ENCODE data around the gene TRIM7.
"Not testable (repeated sequence)": the region's sequence is repeated elsewhere in the genome, so short reads cannot be mapped to it uniquely, and the experiment has no call there.

Gene TRIM7

DNA sequence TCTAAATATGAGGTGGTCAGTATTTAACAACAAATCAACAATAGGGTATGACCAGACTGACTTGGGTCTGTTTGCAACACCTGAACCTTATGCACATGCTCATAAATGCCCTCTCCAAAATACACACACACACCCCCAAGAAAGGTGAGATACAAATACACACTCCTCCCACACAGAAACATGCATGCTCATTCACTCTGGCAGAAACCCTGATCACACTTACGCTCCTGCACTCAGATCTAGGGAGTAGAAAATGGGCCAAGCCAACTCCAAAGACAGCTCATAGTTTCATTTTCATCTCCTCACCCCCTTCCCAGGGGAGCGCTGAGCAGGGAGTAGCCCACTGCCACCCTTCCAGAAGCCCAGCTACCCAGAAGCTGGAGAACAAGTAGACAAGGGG is 11.3 kb downstream of the TRIM7 start:
- no peak for DNase-seq (ENCODE audit: low read depth in 2 of 3, low spot score in 1 of 3)

DNA sequence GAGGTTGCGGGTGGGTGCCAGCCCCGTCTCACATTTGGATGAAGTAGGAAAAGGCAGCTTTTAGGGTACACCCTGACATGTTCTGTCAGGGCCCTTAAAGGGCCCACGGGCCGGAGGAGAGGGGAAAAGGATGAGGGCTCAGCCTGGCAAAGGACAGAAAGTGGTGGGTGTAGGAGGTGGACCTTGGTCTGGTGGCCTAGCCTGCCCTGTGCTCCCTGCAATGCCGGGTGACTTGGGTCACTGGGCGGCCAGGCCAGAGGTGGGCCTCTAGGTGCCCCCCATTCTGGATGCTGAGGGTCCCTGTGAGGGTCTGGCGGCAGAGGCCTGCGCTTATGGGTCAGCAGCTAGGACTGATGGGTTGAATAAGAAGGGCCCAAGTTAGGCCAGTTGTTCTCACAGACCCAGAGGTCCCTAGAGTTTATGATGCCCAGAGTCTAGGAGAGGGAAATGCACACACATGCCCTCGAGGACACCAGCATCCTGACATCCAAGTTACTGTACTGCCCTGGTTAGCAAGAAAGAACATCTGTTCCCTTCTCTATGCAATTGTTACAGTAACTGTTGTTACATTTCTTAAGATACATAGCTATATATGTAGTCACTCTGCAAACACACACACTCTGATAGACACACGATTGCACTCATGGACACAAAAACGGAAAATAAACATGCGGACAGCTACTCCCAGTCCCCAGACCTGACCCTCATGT is 12.5 kb downstream of the TRIM7 start:
- DNase-seq (ENCODE audit: low read depth in 2 of 3, low spot score in 1 of 3) = no peak

DNA sequence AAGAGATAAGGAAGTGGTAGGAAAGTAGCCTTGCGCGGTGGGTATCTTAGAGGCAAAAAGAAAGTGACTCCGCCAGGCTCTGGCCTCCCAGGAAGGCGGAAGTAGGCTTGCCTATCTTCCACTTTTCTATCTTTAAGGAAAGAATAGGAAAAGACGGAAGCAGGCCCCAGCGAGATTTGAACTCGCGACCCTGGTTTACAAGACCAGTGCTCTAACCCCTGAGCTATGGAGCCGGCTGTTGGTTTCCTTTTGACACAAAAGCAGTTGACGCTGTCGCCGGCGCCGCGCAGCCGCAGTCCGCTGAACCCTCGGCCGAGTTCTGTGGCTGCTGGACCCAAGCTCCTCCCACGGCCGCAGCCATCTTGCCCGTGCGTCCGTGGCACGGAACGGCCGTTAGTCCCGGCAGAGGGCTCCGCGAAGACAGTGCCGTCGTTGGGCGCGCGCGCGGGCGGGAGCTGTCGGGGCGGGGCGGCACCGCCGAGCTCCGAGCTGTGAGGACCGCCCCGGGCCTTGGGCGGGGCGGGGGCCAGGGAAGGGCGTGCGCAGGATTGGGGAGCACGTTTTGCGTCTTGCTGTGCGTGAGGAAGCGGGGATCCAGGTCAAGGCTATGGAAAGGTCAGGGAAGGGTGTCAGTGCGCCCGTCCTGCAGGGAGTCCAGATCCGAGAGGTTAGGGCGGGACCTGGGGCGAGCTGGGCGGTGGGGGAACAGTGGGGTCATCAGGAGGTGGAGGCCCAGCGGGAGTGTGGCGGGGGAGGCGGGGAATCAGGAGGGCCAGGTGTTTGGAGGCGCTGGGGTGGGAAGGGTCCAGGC is 13.3 kb downstream of the TRIM7 start:
- peak; percentile 91 to 97 (median 95) for DNase-seq (ENCODE audit: low read depth in 2 of 3, low spot score in 1 of 3)

DNA sequence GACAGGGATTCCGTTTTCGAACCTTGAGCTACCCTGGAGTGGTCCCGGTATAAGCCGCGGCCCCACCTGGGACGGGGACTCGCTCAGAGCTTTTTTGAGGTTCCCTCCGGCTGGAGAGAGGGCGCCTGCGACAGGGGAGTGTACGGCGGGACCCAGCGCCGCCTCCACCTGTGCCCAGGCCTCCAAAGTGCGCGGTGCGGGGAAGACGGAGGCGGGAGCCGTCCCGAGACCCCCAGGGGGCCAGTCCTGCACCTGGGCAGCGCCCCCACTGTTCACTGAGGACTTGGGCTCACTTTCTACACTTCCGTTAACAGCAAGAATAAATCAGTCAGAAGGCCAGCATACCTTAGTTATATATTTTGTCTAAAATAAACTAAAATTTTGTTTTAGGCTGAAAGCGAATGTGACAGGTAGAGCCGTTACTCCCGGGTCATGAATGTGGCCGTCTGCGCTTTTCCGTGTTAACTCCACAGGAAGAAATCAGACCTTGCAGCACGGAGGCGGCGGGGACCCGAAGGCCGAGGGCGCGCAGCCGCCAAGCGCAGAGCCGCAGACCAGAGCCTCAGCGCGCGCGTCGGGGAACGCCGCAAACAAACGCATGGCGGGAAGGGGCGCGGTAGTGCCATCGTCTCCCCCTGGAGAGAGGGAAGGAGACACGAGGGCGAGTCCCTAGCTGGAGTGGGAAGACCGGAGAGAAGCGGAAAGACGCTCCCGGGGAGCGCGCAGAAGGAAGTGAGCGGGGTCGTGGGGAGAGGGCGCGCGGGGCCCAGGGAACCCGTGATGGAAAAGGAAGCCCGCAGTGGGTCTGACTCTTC is 14.1 kb downstream of the TRIM7 start:
- peak in 1 of 3 donors; percentile 48 for DNase-seq (ENCODE audit: low read depth in 2 of 3, low spot score in 1 of 3)

DNA sequence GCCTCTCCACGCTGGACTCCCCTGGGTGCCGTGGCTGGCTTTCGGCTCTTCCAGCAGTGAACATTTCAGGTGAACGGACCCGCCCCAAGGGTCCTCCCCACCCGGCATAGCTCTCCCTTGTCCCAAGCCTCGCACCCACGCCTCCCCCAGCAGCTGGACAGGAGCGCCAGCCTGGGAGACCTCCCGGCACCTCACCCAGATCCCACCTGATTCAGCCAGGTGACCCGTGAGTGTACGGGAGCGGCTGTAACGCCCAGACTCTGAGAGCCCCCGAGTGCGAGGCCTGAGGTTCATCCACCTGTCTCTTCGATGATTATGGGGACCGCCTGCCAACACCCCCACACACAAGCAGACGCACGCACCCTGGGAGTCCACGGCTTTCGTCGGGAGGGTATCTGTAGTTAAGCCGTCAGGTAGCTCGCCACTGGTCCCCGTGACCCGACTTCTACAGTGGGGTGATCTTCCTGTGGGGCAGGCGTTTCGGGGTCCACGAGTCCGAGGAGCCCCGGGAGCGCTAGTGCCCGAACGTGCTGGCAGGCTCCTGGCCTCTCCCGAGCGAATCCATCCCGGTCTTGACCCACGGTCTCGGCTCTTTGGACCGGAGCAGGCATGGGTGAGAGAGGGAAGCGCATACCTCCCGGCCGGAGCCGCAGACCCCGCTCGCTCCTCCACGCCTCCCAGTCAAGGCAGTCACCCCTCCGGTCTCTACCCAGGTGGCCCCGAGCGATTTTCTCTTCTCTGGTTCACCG is 14.9 kb downstream of the TRIM7 start:
- no peak for DNase-seq (ENCODE audit: low read depth in 2 of 3, low spot score in 1 of 3)

DNA sequence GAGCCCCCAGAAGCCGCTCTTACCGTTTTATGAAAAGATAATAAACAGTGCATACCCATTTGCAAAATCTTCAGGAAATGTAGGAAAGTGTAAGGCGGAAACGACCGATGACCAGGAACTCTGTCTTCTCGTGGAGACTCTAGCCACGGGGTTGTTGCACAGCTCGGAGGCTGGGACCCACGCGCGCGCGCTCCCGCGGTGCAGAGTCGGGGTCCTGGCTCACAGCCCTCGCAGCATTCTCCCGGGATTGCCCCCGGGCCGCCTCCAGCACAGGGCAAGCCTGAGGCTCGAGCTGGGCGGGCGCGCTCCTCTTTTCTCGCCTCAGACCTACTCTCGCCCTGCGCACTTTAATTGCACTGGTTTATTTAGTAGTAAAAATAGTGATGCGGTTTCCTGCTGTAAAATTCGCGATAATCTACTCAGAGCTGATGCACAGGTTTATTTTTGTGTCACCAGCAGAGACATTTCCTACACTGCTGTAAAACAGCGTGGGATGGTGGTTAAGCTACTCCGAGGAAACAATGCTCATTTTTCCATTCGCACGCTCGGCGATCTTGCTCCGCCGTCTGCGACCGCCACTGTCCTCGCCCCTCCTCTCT is 15.5 kb downstream of the TRIM7 start:
- peak in 1 of 3 donors; percentile 56 for DNase-seq (ENCODE audit: low read depth in 2 of 3, low spot score in 1 of 3)

DNA sequence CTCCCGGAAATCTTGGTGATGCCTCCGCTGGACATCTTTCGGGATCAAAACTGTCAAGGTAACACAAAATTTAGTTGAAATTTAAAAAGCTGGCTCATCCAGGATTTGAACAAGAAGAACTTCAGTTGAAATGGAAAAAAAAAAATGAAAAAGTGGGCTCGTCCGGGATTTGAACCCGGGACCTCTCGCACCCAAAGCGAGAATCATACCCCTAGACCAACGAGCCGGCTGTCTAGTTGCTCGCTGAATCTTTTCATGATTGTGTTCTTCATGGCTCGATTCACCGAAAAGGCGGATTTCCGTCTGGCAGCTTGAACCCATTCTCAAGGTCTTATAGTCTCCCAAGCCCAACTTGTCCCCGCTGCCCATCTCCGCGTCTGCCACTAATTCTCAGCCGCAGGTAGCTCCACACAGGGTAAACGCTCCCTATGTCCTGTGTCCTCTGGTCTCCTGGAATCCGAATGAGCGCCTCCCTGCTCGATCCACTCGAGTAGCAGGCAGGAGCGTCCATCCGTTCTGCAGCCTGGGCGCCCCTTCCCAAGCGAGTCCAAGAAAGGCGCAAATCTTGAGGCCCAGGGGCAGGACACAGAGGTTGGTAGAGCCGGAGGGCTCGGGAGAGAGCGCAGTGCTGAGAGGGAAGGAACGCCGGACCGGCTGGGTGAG is 16.2 kb downstream of the TRIM7 start:
- peak; percentile 67 to 91 (median 84) for DNase-seq (ENCODE audit: low read depth in 2 of 3, low spot score in 1 of 3)

DNA sequence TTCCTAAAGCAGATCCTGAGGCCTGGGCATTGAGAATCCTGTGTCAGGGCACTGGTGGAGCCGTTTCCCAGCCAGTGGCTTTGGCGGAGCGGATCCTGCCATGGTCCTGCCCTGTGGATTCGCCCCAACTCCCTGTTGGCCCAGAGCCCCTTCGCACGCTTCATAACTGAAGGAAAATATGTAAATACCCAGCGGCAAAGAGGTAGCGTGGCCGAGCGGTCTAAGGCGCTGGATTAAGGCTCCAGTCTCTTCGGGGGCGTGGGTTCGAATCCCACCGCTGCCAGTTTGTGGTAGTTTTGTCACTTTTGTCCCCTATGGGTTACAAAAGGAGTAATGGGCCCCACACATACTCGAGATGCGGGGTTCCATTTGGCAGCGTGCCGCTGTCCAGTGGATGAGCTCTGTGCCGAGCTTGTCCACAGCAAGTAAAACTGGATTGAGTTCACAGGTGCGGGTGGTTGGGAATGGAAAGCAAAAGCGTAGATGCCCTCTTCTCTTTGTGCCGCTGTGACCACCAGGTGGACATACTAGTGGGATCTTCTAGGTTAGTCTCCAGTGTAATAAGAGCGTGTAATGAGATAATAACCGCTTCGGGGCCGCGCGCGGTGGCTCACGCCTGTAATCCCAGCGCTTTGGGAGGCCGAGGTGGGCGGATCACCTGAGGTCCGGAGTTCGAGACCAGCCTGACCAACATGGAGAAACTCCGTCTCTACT is 17.3 kb downstream of the TRIM7 start:
- peak in 2 of 3 donors; percentile 64 to 78 for DNase-seq (ENCODE audit: low read depth in 2 of 3, low spot score in 1 of 3)

DNA sequence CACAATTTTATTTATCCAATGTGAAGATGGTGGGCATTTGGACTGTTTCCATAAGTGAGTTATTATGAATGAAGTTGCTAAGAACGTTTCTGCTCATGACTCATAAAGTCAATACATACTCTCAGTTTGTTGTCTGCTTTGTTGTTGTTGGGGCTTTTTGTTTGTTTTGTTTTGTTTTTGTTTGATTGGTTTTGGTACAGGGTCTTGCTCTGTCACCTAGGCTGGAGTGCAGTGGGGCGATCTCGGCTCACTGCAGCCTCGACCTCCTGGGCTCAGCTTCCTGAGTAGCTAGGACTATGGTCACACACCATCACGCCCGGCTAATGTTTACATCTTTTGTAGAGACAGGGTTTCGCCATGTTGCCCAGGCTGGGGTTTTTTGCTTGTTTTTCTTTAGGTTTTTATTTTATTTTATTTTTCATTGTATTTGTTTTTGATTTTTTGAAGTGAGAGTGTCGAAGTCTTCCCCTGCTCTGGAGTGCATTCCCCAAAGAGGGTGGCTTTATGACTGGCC is 18.0 kb downstream of the TRIM7 start:
- no peak for DNase-seq (ENCODE audit: low read depth in 2 of 3, low spot score in 1 of 3)

DNA sequence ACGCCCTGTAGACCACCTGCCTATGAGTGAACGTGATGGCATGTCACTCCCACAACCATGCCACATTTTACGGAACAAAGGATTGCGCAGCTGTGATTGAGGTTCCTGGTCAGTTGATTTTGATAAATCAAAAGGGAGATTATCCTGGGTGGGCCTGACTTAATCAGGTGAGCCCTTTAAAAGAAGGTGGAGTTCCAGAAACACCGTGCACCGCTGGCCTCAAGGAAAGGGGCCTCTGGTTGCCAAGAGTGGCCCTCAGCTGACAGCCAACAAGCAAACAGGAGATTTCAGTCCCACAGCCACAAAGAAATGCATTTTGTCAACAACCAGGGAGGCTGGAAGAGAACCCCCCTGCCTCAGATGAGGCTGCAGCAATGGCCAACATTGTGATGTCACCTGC is 19.0 kb downstream of the TRIM7 start:
- DNase-seq (ENCODE audit: low read depth in 2 of 3, low spot score in 1 of 3) = no peak

DNA sequence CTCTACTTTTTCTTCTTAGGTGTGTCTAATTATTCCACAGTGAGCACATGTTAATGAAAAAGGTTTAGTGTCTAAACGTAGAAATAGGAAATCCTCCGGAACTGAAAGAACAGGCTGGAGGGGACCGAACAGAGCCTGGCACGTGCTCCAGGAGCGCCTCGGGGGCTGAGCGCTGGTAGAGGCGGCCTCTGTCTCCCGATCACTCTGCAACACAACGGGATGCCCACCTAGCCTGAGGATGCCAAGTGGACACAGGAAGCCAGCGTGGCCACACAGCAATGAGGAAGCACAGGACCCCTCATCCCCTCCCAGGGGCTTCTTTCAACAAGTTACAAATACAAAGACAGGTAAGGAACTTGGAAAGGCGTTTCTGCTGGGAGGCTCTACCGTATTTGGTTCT is 19.4 kb downstream of the TRIM7 start:
- no peak for DNase-seq (ENCODE audit: low read depth in 2 of 3, low spot score in 1 of 3)

DNA sequence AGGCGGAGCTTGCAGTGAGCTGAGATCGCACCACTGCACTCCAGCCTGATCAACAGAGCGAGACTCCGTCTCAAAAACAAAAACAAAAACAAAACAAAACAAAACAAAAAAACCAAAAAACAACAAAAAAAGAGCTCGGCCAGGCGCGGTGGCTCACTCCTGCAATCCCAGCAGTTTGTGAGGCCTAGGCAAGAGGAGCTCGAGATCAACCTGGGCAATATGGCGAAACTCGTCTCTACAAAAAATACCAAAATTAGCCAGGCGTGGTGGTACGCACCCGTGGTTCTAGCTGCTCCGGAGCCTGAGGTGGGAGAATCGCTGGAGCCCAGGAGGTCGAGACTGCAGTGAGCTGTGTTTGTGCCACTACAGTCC is 20.2 kb downstream of the TRIM7 start:
- no peak for DNase-seq (ENCODE audit: low read depth in 2 of 3, low spot score in 1 of 3)

DNA sequence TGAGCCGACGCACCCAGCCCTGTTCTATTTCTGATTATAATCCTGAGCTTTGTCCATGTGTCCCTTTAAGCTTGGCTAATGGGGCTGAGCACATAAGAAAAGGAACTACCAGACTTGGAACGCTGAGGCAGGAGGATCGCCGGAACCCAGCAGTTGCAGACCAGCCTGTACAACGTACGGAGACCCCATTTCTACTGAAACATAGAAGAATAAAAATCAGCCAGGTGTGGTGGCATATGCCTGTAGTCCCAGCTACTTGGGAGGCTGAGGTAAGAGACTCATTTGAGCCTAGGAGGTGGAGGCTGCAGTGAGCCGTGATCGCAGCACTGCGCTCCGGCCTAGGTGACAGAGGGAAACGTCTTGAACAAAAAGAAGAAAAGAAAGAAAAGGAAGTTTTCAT is 22.3 kb downstream of the TRIM7 start:
- no peak for DNase-seq (ENCODE audit: low read depth in 2 of 3, low spot score in 1 of 3)

DNA sequence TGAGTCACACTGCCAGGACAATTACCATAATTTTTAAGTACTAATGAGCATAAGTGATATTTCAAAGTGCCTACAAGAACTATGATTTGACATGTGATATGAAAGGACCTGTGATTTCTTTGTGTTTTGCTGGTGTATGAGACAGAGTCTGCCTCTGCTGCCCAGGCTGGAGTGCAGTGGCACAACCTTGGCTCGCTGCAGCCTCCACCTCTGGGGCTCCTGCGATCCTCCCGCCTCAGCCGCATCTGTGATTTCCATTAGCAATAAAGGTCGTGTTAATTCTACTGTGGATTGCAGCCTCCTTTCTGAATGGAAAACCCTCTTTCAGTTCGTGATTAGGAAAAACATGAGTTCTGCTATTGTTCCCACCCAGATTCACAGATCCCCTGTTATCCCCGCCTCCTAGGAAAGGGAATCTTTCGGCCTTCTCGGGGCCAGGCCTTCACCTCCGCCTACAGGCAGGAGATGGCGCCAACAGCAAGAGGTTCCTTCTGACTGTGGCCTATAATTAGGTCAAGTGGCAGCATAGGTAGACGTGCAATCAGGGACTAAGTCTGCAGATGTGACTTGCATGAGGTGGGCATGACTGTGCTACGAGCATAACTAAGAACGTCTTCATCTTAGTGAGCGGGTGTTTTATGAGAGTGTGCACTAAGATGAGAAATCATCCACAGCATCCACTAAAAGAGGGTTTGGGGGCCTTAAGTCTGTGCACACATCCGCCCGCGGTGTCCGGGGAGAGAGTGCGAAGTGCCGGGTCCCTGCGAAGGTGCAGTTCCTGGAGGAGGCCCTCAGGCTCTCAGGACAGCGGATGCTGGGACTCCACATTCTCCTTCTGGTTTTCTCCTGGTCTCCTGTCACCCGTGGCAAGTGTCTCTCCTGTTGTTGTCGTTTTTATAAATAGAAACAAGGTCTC is 23.1 kb downstream of the TRIM7 start:
- no peak for DNase-seq (ENCODE audit: low read depth in 2 of 3, low spot score in 1 of 3)

DNA sequence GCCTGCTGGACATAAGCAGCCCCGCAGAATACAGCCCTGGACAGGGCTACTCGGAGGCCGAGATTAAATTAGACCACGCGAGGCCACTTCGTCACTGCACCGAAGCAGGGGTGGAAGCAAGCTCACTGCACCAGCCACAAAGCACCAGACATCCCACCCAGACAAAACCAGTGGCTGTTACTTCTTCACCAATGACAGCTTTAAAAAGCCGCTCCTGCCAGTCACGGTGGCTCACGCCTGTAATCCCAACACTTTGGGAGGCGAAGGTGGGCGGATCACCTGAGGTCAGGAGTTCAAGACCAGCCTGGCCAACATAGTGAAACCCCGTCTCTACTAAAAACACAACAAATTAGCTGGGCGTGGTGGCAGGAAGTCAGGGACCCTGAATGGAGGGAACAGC is 27.4 kb downstream of the TRIM7 start:
- DNase-seq (ENCODE audit: low read depth in 2 of 3, low spot score in 1 of 3) = not testable (repeated sequence)

DNA sequence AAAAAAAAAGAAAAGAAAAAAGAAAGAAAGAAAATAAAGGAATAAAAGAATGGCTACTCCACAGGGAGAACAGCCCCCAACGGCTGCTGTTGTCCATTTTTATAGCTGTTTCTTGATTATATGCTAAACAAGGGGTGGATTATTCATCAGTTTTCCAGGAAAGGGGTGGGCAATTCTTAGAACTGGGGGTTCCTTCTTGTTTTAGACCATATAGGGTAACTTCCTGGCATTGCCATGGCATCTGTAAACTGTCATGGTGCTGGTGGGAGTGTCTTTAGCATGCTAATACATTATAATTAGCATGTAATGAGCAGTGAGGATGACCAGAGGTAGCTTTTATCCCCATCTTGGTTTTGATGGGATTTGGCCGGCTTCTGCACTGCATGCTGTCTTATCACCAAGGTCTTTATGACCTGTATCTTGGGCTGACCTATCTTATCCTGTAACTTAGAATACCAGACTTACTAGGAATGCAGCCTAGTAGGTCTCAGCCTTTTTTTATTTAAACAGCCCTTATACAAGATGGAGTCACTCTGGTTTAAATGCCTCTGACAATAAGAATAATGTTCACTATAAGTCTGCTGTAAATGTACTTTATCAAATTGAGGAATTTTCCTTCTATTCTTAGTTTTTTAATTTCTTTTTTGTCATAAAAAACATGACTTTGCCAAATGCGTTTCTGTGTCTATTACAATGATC is 28.6 kb downstream of the TRIM7 start:
- no peak for DNase-seq (ENCODE audit: low read depth in 2 of 3, low spot score in 1 of 3)
